Heart right ventricle (tissue), 16 donors: ENCODE measurements around the gene PWWP2B. TPM values are rescaled to one million over a fixed set of nuclear protein-coding genes. Genes with fewer than 3 reads are reported as not detected.

Experiments
- ATAC-seq, 8 donors: fragments of 200-7000 bp; cut with Tn5 transposase; one replicate each; pipeline ENCODE4 v1.9.1; 2020; ENCODE audit warnings: mild to moderate bottlenecking in 8 of 8, moderate library complexity in 8 of 8, moderate number of reproducible peaks in 1 of 8
- DNase-seq, 2 donors: peaks; one replicate each; pipeline ENCODE4 v3.0.0-alpha.2; 2020
- H3K27ac ChIP-seq, 10 donors: fragments of 200-600 bp; sonication (generic) in 2 of 10; one replicate each; pipeline versions ENCODE4 v1.5.0 to v1.8.0; 2020 to 2022; ENCODE audit warnings: mild to moderate bottlenecking in 3 of 10
- H3K27me3 ChIP-seq, 7 donors: fragments of 200-600 bp; one replicate each; pipeline ENCODE4 v1.8.0; 2021 to 2022; ENCODE audit warnings: mild to moderate bottlenecking in 2 of 7
- H3K36me3 ChIP-seq, 9 donors: fragments of 200-600 bp; sonication (generic) in 1 of 9; one replicate each; pipeline versions ENCODE4 v1.5.0 to v1.8.0; 2020 to 2022; ENCODE audit warnings: mild to moderate bottlenecking in 2 of 9
- H3K4me1 ChIP-seq, 9 donors: fragments of 200-600 bp; sonication (generic) in 1 of 9; one replicate each; pipeline versions ENCODE4 v1.5.0 to v1.8.0; 2020 to 2022; ENCODE audit warnings: mild to moderate bottlenecking in 4 of 9
- H3K4me3 ChIP-seq, 10 donors: fragments of 200-600 bp; sonication (generic) in 2 of 10; one replicate each; pipeline versions ENCODE4 v1.5.0 to v1.8.0; 2020 to 2022; ENCODE audit warnings: mild to moderate bottlenecking in 7 of 10, moderate library complexity in 2 of 10
- H3K9me3 ChIP-seq, 11 donors: fragments of 200-600 bp in 10 of 11; sonication (generic) in 2 of 11; one replicate each; pipeline versions ENCODE4 v1.5.0 to v1.8.0; 2013 to 2022; ENCODE audit warnings: mild to moderate bottlenecking in 2 of 11, control low read depth in 1 of 11, moderate library complexity in 1 of 11
- CTCF ChIP-seq, 9 donors: fragments of 200-600 bp; sonication (generic) in 2 of 9; IDR thresholded peaks; one replicate each; pipeline versions ENCODE4 v1.5.0 to v1.8.0; 2021 to 2022; ENCODE audit warnings: antibody characterized with exemption in 9 of 9, mild to moderate bottlenecking in 5 of 9, moderate library complexity in 1 of 9
- WGBS, 2 donors: extraction: QIAGEN DNeasy Blood & Tissue Kit; methylation state at CpG; one replicate each; pipeline ENCODE4 v1.1.7; 2013; ENCODE audit warnings: inconsistent platforms in 1 of 2; 5-methylcytosine and 5-hydroxymethylcytosine counted together
- intact Hi-C, 10 donors: fragments of 100-400 bp; cut with DNase I; formaldehyde crosslinking; loops; one replicate each; pipeline versions ENCODE4 v1.11.1 to v1.14.2; 2022
- polyA plus RNA-seq, 2 donors: library from polyadenylated mRNA; stranded (reverse); fragments of 200-250 nt; gene quantifications; one replicate each; pipeline ENCODE4 v1.2.3, GENCODE V29; 2013
- total RNA-seq, 10 donors: library from RNA; stranded (reverse); fragmentation: NEBNext Ultra II Directional in 3 of 10; extraction: Animal tissue kit (Norgen Biotek cat#: 25700) in 3 of 10; gene quantifications; one replicate each; pipeline versions ENCODE4 v1.2.1 to v1.2.4, GENCODE V29; 2021 to 2023
- donor health status: Arrhythmogenic right ventricular cardiomyopathy.
- donor health status: ischemic (EF 13 %, LVEDD 7.1; RV severe dilation, severe dysfunction).
- donor health status: healthy with polysubstance abuse.
- donor health status: DM: no; HTN: yes; CAD: no.
- donor health status: DM: no; HTN: no; CAD: no.
- donor health status: ischemic (EF 25% LVEDD 6.9; RV normal size, moderate dysfunction).
- donor health status: ischemic (EF 25% LVEDD 5.7; RV mildly dilated, moderate dysfunction).
- donor health status: healthy.
- donor health status: DM: yes; HTN: yes; CAD: no.
- donor health status: Ischemic cardiomyopathy.
- donor health status: ischemic (EF 35%, LVEDD 5.7; RV mildly dilated, moderate dysfunction).
- donor health status: nonischemic (EF 11% LVEDD 7.7; RV severe dilation, severe dysfunction).
- donor health status: DM: yes; HTN: yes; CAD: no.
- donor health status: PGD.
- donor health status: ischemic (EF 29% LVEDD 5.4; RV normal size, mild dysfunction).
- donor health status: nonischemic (EF 23%, LVEDD 6.1; RV moderate dilation, normal function).

Gene PWWP2B
- total and polyA plus RNA-seq, 12 donors, result 11.1 to 21.3 (median 15.0) TPM

- TF ChIP-seq CTCF (IDR thresholded peaks at IDR 0.05), result no peak
- intact Hi-C loops, result no loop called here
- WGBS, 2 donors, result 83 to 92% methylated on average over 8 of the region's 8 CpGs
- H3K4me3 ChIP-seq, result no peak overlapping the region
- no peak for DNase-seq
- no peaks in the 10 kb centered on the region for H3K9me3 ChIP-seq
- ATAC-seq, result no peak
- H3K27me3 ChIP-seq, result no peaks in the 10 kb centered on the region
- no peaks in the 10 kb centered on the region for H3K36me3 ChIP-seq
- H3K27ac ChIP-seq, result no peak overlapping the region
- peaks cover 0 to 11% (median 0%) of the 10 kb centered on the region in 9 donors for H3K4me1 ChIP-seq
Measured at GRCh38 chr10:132430231-132430743, 33.3 kb downstream of the PWWP2B start.

GRCh38 chr10:132430861-132431271 lies 33.9 kb downstream of the PWWP2B start:
- ATAC-seq (no peak), DNase-seq (peak in 1 of 2 donors; percentile 7)
- intact Hi-C loops, result no loop called here
- WGBS, 2 donors, result 90 to 92% methylated on average over 8 of the region's 8 CpGs
- no peaks in the 10 kb centered on the region for H3K9me3 ChIP-seq
- H3K4me3 ChIP-seq, result no peak overlapping the region
- H3K36me3 ChIP-seq, result no peaks in the 10 kb centered on the region
- no peak overlapping the region for H3K27ac ChIP-seq
- peaks cover 0 to 11% (median 0%) of the 10 kb centered on the region in 9 donors for H3K4me1 ChIP-seq
- no peaks in the 10 kb centered on the region for H3K27me3 ChIP-seq
- no peak for TF ChIP-seq CTCF (IDR thresholded peaks at IDR 0.05)

- H3K4me1 ChIP-seq, result peaks cover 0 to 11% (median 0%) of the 10 kb centered on the region in 9 donors
- ATAC-seq, result peak in 1 of 8 donors; percentile 5
- no peaks in the 10 kb centered on the region for H3K27me3 ChIP-seq
- H3K36me3 ChIP-seq, result no peaks in the 10 kb centered on the region
- intact Hi-C loops, result no loop called here
- no peak for TF ChIP-seq CTCF (IDR thresholded peaks at IDR 0.05)
- no peaks in the 10 kb centered on the region for H3K9me3 ChIP-seq
- no peak overlapping the region for H3K4me3 ChIP-seq
- peak in 1 of 2 donors; percentile 4 for DNase-seq
- H3K27ac ChIP-seq, result no peak overlapping the region
- 90 to 94% methylated on average over 12 of the region's 12 CpGs for WGBS, 2 donors
Measured at GRCh38 chr10:132431537-132432175, 34.7 kb downstream of the PWWP2B start.

- H3K4me1 ChIP-seq, result peaks cover 0 to 11% (median 0%) of the 10 kb centered on the region in 9 donors
- TF ChIP-seq CTCF (IDR thresholded peaks at IDR 0.05), result no peak
- no peak overlapping the region for H3K27ac ChIP-seq
- no peaks in the 10 kb centered on the region for H3K9me3 ChIP-seq
- no peaks in the 10 kb centered on the region for H3K27me3 ChIP-seq
- ATAC-seq, result no peak
- H3K36me3 ChIP-seq, result no peaks in the 10 kb centered on the region
- 88 to 97% methylated on average over 12 of the region's 12 CpGs for WGBS, 2 donors
- peak in 1 of 2 donors; percentile 11 for DNase-seq
- no peak overlapping the region for H3K4me3 ChIP-seq
- intact Hi-C loops, result no loop called here
Measured at GRCh38 chr10:132432176-132432540, 35.2 kb downstream of the PWWP2B start.
